AML-193 (cell line): ENCODE results near the gene DENND1C.
A peak's percentile ranks its signal among the peaks of the same experiment; 100 is the strongest.
"Not testable (repeated sequence)": the region's sequence is repeated elsewhere in the genome, so short reads cannot be mapped to it uniquely, and the experiment has no call there.

Source experiments
- DNase-seq, 2 experiments: peaks; one replicate each; lab custom pipeline; 2025; lab: John Stamatoyannopoulos, UW

The DENND1C gene

DNA sequence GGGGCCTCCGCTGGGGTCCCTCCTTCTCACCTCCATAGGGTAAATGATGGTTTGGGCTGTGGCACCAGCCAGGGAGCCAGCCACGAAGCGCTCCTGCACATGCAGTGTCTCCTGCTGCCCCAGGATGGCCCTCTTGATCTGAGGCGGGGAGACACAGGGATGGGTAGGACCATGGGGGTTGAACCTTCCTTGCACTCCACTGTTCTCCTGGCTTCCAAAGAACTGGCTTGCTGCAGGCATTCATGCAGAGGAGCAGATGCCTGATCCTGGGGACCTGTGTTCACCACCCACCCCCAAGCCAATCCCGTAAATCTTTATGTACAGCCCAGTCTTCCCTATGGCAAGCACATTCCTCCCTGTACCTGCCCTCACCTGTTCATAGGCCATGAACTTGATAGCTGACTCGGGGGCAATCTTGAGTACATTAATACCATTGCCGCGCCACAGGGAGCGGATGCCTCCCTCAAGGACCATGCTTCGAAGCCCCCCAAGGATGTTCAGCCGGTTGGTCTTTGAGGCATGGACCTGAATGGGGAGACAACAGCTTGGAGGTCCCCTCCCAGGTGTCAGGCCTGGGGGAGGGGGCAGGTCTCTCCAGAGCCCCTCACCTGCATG is 27.5 kb downstream of the DENND1C start:
- no peak for DNase-seq

DNA sequence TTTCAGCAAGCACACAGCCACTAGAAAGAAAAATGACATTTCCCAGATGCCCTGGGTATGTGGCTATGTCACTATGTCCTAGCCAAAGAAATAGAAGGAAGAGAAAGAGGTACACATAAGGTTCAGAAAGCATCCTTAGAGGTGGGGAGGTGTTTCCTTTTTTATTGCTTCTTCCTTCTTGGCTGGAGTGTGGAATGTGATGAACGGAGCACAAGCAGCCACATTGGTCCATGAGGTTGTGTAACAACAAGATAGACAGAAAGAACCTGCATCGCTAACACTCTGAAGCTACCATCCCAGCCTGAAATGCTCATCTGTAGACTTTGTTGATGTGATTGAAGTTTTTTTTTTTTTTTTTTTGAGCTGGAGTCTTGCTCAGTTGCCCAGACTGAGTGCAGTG is 28.7 kb downstream of the DENND1C start:
- DNase-seq: no peak

DNA sequence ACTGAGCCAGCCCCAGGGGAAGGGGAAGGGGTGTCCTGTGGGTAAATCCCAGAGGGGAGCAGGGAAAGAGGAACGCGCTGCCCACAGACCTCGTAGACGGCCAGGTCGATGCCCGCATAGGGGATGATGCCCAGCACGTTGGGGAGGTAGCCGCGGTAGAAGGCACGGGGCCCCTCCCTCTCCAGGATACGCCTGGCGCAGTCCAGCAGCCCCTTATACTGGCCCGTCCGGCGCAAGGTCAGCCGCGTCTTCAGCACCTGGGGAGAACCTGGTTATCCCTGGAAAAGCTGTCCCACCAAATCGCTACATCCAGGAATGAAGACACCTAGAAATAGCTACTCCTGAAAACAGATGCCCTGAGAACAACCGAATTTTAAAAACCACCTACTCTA is 29.4 kb downstream of the DENND1C start:
- no peak for DNase-seq

DNA sequence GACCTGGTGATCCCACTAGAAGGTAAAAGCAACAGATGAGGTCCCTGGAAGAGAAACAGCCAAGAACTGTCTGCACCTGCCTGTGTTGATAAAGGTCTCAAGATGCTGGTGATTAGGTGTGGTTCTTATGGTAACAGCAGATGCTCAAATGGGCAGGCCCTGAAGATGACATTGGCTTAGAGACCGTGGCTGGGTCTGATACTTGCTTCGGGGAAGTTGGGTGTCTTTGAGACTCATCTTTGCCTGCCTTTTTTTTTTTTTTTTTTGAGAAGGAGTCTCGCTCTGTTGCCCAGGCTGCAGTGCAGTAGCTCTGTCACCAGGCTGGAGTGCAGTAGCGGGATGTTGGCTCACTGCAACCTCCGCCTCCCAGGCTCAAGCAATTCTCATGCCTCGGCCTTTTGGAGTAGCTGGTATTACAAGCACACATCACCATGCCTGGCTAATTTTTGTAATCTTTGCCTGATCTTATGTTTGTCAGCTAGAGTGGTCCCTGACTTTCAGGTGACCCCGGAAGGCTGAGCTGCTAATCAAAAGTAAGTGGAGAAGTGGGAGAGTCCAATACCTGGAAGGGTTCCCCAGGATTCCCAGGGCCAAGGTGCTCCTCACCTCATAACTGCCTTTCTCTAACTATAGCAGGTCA is 29.9 kb downstream of the DENND1C start:
- DNase-seq: no peak

DNA sequence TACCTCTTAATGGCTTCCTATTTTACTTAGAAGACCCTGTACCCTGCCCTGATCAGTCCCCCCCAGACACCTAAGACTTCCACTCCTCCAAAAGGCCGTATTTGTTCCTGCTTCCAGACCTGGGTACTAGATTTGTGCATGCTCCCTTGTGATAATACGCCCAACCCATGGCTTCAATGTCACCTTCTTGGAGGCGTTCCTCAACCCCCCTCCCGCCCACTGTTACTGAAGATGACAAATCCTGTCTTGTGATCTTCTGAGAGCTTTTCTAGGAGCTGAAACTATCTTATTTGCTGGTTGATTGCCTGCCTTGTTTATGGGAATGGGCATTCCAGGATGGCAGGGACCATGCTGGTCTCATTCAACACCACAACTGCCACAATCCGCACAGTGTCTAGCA is 31.4 kb downstream of the DENND1C start:
- no peak for DNase-seq

DNA sequence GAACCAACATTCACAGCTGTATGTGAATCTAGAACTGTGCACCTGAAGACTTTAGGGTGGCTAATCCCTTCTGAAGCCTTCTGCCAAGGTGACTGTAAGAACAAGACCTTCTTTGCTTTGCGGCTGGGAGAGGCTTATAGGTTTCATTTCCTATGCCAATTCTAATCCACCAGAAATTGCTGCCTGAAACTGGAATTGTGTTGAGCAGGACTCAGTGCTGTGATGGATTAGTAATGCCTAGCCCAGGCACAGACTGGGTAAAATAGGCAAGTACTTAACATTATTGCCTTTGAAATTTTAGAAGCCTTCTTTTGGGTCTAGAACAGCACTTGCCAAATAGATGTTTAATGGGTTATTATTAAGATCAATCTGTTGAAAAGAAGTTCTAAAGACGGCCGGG is 33.5 kb downstream of the DENND1C start:
- DNase-seq: no peak

DNA sequence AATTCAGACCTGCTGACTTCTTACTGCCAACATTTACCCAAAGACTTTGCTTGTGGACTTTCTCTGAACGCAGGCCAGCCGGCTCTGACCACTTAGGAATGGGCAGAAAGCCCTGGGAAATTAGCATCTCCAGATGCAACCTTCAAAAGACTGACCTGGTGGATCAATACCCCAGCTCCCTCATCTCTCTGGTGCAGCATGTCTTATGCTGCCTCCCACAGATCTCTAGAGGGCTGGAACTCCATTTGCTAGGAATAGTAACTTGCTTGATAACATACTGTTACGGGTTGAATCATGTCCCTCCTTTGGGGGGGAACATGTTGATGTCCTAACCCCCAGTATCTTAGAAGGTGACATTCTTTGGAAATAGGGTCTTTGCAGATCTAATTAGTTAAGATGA is 35.1 kb downstream of the DENND1C start:
- DNase-seq: no peak

DNA sequence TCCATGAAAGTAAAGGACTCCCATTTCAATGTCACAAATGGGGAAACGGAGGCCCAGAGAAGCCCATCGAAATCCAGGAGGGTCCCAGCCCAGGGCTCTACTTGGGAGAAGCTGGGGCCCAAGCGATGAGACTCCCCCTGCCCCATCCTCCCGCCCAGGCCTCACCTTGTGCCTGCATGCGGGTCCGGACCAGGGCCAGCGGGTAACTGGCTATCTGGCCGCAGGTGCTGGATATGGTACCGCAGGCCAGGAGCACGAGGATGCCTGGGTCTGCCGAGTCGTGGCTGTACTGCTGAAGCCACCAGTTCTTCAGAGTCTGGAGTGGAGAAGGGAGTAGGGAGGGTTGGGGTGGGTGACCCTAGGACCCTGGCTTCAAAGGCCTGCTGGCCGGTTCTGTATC is 37.6 kb downstream of the DENND1C start:
- no peak for DNase-seq

DNA sequence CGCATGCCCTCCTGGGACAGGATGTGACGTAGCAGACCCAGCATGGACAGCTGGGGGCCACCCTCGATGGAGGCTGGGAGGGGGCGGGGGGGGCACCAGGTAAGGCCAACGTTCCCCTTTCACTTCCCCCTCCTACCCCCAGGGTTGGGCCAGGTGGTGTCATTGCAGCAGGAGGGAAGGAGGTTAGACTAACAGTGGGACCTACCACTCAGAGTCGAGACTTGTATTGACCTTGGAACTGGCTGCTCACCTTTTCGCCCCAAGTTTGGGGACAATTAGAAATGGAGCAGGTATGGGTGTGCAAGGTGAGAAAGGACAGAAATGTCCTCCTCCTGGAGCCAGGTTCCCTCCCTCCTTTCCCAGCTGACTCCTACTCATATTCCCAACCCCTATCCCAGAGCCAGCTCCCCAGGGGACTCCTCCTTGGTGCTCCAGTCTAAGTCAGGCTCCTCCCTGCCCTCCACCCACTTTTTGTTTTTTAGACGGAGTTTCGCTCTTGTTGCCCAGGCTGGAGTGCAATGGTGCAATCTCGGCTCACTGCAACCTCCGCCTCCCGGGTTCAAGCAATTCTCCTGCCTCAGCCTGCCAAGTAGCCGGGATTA is 39.4 kb downstream of the DENND1C start:
- no peak for DNase-seq

DNA sequence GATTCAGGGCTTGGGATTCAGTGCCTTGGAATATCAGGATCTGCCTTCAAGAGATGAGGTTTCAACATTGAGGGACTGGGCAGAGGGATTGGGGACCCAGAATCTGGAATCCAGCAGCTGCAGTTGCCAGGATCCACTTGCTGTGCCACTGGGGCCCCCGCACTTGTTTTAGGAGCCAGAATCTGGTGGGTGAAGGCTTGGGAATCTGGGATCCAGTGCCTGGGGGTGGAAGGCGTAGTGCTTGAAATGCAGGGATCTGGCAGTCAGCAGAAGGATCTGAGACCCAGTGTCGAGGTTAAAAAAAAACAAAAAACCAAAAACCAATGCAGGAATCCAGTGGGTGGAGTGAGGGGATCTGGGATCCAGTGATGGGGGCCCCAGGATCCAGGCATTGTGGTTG is 40.7 kb downstream of the DENND1C start:
- DNase-seq: no peak

DNA sequence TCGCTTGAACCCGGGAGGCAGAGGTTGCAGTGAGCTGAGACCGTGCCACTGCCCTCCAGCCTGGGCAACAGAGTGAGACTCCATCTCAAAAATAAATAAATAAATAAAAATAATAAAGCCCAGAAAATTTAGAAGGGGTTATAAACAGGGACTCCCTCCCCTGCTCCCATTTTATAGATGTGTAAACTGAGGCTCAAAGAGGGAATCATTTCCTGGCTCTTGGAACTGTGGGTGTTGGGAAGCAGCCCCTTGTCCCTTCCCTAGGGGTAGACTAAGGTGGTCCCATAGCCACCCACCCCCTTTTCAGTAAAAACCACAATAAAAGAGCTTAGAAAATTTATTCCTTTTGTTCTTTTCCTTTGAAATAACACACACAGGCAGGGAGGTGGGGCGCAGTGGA is 41.8 kb downstream of the DENND1C start:
- no peak for DNase-seq

DNA sequence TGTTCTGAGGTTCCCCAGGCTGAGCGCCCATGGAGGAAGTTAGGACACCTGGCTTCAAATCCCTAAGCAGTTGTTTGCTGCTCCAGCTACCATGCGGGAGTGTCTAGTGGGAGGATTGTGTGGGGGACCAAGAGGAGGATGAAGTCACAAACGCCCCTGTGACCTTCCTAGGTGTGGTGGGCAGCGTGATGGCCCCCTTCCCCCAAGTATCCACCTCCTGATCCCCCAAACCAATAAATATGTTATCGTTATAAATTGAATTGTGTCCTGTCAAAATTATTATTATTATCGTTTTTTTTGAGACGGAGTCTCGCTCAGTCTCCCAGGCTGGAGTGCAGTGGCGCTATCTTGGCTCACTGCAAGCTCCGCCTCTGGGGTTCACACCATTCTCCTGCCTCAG is 47.9 kb downstream of the DENND1C start, which contains the start of gene SLC25A41:
Gene SLC25A41, minus strand, starts transcription at position 101 of the 400 bp plus-strand sequence. Its CDS starts 70 bp downstream, at position 31.
- no peak for DNase-seq

DNA sequence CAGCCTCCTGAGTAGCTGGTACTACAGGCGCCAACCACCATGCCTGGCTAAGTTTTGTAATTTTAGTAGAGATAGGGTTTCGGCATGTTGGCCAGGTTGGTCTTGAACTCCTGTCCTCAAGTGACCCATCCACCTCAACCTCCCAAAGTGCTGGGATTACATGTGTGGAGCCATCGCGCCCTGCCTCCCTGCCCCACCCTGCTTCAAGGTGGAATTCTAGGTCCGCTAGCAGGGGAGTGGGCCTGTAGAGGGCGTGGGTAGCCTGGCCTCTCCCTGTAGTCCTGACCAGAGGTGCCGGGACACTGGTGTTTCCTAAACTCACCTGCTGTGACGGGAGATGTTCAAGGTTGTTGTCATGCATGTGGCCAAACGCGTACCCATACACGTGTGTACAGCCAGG is 48.4 kb downstream of the DENND1C start:
- DNase-seq: no peak

DNA sequence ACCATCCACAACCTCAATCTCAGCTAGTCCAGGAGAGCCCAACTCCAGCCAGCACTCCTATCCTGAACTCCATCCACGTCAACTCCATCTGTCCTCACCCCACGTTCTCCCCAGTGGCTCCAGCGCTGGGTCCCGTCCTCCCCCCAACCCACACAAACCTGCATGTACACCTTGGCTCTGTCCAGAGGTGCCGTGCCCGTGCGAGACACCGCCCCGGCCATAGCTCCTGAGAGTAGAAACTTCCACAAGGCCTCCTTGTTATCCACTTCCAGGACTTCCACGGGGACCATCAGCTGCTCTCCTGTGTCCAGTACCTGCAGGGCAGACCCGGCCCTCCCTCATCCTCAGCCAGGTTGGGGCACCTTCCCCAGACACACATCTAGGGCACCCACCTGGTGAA is 49.7 kb downstream of the DENND1C start:
- no peak for DNase-seq

DNA sequence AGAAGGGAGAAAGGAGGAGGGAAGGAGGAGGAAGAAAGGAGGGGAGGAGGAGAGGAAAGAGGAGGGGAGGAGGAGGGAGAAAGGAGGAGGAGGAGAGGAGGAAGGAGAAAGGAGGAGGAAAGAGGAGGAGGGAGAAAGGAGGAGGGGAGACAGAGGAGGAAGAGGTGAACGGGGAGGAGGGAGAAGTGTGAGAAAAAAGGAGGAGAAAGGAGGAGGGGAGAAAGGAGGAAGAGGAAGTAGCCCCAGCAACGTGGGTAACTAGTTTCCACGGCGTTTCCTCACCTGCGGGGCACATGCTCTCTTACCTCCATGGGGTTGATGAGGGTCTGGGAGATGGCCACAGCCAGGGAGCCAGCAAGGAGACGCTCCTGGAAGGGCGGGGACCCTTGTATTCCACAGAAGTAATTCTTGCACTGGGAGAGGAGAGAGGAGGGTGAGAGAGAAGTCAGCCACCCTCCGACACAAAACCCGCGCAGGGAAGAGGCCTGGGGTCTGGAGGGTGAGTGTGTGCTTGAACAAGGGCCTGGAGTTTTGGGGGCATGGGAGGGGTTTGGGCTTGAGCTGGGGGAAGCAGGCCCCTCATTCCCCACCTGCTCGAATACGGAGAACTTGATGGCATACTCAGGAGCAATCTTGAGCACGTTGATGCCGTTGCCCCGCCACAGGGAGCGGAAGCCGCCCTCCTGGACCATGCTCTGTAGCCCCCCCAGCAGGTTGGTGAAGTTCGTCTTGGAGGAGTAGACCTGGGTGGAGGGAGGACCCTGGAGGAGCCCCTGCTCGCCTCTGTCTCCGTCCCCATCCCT is 52.0 kb downstream of the DENND1C start:
- no peak for DNase-seq

DNA sequence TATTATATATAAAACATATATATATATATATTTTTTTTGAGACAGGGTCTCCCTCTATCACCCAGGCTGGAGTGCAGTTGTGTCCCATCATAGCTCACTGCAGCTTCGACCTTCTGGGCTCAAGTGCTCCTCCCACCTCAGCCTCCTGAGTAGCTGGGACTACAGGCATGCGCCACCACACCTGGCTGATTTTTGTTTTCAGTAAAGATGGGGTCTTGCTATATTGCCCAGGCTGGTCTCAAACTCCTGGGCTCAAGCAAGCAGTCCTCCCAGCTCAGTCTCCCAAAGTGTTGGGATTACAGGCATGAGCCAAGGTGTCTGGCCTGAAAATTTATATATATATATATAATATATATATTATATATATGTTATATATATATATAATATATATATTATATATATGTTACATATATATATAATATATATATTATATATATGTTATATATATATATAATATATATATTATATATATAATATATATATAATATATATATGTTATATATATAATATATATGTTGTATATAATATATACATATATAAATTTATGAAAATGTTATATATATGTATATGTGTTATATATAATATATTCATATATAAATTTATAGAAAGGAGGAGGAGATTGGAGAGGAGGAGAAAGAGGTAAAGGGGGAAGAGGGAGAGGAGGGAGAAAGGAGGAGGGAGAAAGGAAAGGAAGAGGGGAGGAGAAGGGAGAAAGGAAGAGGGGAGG is 52.7 kb downstream of the DENND1C start:
- DNase-seq: not testable (repeated sequence)

DNA sequence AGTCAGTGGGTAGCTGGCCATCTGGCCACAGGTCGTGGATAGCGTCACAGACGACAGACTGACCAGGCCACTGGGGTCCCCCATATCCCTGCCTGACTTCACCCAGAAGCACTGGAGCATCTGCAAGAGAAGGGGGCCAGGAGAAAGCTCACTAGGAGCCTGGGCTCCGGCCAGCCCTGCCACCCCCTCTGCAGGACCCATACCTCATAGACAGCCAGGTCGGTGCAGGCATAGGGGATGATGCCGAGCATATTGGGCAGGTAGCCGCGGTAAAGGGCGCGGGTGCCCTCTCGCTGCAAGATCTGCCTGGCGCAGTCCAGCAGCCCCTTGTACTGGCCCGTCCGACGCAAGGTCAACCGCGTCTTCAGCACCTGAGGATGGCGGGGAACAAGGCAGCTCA is 54.5 kb downstream of the DENND1C start:
- no peak for DNase-seq

DNA sequence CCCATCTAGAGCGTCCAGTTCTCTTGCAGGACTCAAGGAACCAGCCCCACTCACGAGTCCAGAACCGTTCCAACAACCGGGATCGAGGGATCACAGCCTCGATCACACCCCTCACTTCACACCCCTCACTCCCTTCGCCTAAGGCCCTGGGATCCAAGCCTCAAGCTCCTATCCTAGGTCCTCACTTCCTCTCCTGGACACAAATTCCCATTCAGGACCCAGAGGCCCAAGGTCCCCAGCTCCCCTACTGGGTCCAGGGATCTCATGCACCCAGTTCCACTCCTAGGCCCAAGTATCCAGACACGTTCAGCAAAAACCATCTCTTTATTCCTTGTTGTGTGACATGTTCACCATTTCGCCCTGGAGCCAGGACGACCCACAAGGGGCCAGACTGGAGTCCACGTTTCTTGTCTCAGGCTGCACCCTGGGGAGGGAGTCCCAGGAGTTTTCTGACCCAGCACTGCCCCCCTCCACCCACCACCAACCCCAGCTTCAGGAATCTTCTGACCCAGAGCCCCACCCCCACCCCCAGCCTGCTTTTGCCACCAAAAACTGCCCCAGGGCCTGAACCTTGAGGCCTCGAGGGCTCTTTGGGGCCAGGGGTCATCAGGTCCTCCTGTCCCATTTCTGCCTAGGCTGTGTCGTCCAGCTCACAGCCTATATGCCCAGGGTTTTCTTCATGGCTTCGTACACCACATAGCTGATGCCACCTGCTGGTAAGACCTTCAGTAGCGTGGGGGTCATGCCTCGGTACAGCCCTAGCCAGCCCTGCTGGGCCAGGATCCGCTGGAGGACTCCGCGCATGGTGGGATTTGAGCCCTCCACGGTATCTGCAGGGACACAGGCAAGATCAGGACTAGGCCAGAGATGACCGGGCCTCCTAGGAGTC is 55.6 kb downstream of the DENND1C start:
- peak; percentile 8 to 24 for DNase-seq

DNA sequence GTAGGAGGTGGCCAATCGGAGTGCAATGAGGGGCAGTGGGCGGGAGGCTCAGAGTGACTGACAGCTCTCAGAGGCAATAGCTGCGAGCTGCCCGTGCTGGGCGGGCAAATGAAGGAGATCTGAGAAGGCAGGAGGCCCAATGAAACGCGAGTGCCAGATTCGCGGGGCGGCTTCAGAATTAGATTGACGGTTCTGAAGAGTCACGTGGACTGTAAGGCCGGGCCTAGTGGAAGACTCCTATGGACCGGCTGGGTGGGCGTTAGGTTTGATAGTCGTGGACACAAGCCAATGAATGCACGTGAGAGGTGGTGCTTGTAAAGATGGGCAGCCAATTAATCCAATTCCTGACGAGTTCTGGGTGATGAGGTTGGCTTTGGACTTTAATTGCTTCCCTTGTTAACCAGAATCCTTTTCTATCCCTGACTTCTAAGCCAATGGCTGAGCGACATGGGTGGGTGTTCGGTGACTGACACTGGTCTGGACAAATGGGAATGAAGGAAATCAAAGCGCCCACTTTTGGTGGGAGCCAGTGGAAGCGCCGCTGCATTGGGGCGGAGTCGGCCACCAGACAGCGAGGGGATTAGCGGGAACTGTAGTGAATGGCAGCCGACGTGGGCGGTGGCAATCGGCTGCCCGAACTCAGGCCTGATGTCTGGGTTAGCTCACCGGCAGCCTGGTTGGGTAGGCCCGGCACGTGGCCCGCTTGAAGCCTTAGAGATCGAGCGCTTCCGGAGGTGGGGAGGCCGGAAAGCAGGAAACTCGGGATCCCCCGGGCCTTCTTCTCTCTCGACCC is 56.5 kb downstream of the DENND1C start:
- peak; percentile 99 to 100 for DNase-seq
